WTC11 (cell line): ENCODE results near the gene AP5B1. TPM values are rescaled to one million over a fixed set of nuclear protein-coding genes. Genes with fewer than 3 reads are reported as not detected.

Source experiments
- ATAC-seq: fragments of 200-7000 bp; cut with Tn5 transposase; 2 replicates; pipeline ENCODE4 v1.10.0; 2021; ENCODE audit warnings: mild to moderate bottlenecking, moderate library complexity
- CTCF ChIA-PET: fragments of 300-600 bp; sonication (Branson Sonifier 250); formaldehyde crosslinking; loops from one replicate; lab custom pipeline; 2021; ENCODE audit warnings: antibody characterized with exemption; lab: Charles Lee
- POLR2A ChIA-PET: fragments of 350-600 bp; sonication (Branson Sonifier 250); formaldehyde crosslinking; loops from one replicate; lab custom pipeline; 2021; ENCODE audit warnings: antibody characterized with exemption; lab: Charles Lee
- DNase-seq: peaks from one replicate; pipeline ENCODE4 v3.0.0; 2021; ENCODE audit warnings: low spot score
- H3K27ac Mint-ChIP-seq: 2 replicates; pipeline ENCODE4 v1.8.0; 2021; ENCODE audit warnings: mixed read lengths
- H3K27me3 Mint-ChIP-seq: 2 replicates; pipeline ENCODE4 v1.8.0; 2021; ENCODE audit warnings: low read depth, mild to moderate bottlenecking, moderate library complexity, mixed read lengths
- H3K36me3 Mint-ChIP-seq: 2 replicates; pipeline ENCODE4 v1.8.0; 2021; ENCODE audit warnings: mixed read lengths
- H3K4me1 Mint-ChIP-seq: 2 replicates; pipeline ENCODE4 v1.8.0; 2022; ENCODE audit warnings: mixed read lengths
- H3K4me3 Mint-ChIP-seq: 2 replicates; pipeline ENCODE4 v1.8.0; 2021; ENCODE audit warnings: mild to moderate bottlenecking, moderate library complexity, mixed read lengths
- H3K9me3 Mint-ChIP-seq: 2 replicates; pipeline ENCODE4 v1.8.0; 2021; ENCODE audit warnings: mixed read lengths
- ATF1 ChIP-seq: sonication (generic); formaldehyde crosslinking; IDR thresholded peaks from 2 replicates; pipeline ENCODE4 v1.8.1; 2023; ENCODE audit warnings: mild to moderate bottlenecking, moderate library complexity, missing genetic modification reagents
- ESRRA ChIP-seq: sonication (generic); formaldehyde crosslinking; IDR thresholded peaks from 2 replicates; pipeline ENCODE4 v1.8.1; 2022; ENCODE audit warnings: mild to moderate bottlenecking, missing genetic modification reagents, borderline replicate concordance
- GABPB1 ChIP-seq: sonication (generic); formaldehyde crosslinking; IDR thresholded peaks from 2 replicates; pipeline ENCODE4 v1.8.1; 2023; ENCODE audit warnings: mild to moderate bottlenecking, missing genetic modification reagents
- MXD4 ChIP-seq: fragments of 250-450 bp; sonication (Bioruptor Pico); IDR thresholded peaks from 2 replicates; pipeline ENCODE4 v1.8.0; 2021; ENCODE audit warnings: mild to moderate bottlenecking, moderate library complexity, borderline replicate concordance
- SMAD3 ChIP-seq: sonication (generic); formaldehyde crosslinking; IDR thresholded peaks from 2 replicates; pipeline ENCODE4 v1.8.0; 2022; ENCODE audit warnings: missing genetic modification reagents, mild to moderate bottlenecking, borderline replicate concordance
- ZBTB21 ChIP-seq: sonication (generic); formaldehyde crosslinking; IDR thresholded peaks from 2 replicates; pipeline ENCODE4 v1.8.1; 2023; ENCODE audit warnings: mild to moderate bottlenecking, missing genetic modification reagents, borderline replicate concordance
- total RNA-seq: library from RNA; stranded (reverse); gene quantifications from 3 replicates; pipeline ENCODE4 v1.2.3, GENCODE V29; 2021
- TF ChIP-seq, protein P1 (sequence below): sonication (generic); formaldehyde crosslinking; IDR thresholded peaks from 2 replicates; pipeline ENCODE4 v1.8.0; 2022; ENCODE audit warnings: mild to moderate bottlenecking, missing genetic modification reagents
- TF ChIP-seq, protein P2 (sequence below): sonication (generic); formaldehyde crosslinking; IDR thresholded peaks from 2 replicates; pipeline ENCODE4 v1.8.1; 2023; ENCODE audit warnings: mild to moderate bottlenecking, missing genetic modification reagents, borderline replicate concordance
- TF ChIP-seq, protein P3 (sequence below): fragments of 250-450 bp; sonication (Bioruptor Pico); IDR thresholded peaks from 2 replicates; pipeline ENCODE4 v2.1.2; 2022; ENCODE audit warnings: mild to moderate bottlenecking, moderate library complexity
- TF ChIP-seq, protein P4 (sequence below): sonication (generic); formaldehyde crosslinking; IDR thresholded peaks from 2 replicates; pipeline ENCODE4 v1.8.1; 2022; ENCODE audit warnings: low read depth, mild to moderate bottlenecking, moderate library complexity, missing genetic modification reagents, borderline replicate concordance
- TF ChIP-seq, protein P5 (sequence below): fragments of 200-600 bp; IDR thresholded peaks from 2 replicates; pipeline ENCODE4 v1.8.0; 2022; ENCODE audit warnings: antibody characterized with exemption

Gene AP5B1
- total RNA-seq, 1 experiment from 2014 or later: 17.2 TPM

DNA sequence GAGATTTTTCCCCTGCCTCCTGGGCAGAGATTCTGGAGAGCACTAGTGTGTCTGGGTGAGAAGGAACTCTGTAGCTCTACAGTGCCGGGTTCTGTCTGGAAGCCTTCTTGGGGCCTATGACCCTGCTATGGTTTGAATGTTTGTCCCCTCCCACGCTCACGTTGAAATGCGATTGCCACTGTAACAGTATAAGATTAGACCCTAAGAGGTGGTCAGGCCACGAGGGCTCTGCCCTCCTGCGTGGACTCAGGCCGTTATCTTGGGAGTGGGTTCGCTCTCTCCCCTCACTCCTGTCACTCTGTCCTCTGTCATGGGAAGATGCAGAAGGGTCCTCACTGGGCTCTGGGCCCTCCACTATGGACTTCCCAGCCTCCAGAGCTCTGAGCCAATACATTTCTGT is 3.5 kb downstream of the AP5B1 start (continued):
- TF ChIP-seq, protein P1, sequence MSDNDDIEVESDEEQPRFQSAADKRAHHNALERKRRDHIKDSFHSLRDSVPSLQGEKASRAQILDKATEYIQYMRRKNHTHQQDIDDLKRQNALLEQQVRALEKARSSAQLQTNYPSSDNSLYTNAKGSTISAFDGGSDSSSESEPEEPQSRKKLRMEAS (CRISPR knock-in tag): no peak
- TF ChIP-seq ATF1 (no peak), ZBTB21 (CRISPR knock-in tag) (no peak), SMAD3 (CRISPR knock-in tag) (no peak), ESRRA (CRISPR knock-in tag) (no peak)
- TF ChIP-seq, protein P2, sequence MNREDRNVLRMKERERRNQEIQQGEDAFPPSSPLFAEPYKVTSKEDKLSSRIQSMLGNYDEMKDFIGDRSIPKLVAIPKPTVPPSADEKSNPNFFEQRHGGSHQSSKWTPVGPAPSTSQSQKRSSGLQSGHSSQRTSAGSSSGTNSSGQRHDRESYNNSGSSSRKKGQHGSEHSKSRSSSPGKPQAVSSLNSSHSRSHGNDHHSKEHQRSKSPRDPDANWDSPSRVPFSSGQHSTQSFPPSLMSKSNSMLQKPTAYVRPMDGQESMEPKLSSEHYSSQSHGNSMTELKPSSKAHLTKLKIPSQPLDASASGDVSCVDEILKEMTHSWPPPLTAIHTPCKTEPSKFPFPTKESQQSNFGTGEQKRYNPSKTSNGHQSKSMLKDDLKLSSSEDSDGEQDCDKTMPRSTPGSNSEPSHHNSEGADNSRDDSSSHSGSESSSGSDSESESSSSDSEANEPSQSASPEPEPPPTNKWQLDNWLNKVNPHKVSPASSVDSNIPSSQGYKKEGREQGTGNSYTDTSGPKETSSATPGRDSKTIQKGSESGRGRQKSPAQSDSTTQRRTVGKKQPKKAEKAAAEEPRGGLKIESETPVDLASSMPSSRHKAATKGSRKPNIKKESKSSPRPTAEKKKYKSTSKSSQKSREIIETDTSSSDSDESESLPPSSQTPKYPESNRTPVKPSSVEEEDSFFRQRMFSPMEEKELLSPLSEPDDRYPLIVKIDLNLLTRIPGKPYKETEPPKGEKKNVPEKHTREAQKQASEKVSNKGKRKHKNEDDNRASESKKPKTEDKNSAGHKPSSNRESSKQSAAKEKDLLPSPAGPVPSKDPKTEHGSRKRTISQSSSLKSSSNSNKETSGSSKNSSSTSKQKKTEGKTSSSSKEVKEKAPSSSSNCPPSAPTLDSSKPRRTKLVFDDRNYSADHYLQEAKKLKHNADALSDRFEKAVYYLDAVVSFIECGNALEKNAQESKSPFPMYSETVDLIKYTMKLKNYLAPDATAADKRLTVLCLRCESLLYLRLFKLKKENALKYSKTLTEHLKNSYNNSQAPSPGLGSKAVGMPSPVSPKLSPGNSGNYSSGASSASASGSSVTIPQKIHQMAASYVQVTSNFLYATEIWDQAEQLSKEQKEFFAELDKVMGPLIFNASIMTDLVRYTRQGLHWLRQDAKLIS (CRISPR knock-in tag): no peak
- TF ChIP-seq, protein P3, sequence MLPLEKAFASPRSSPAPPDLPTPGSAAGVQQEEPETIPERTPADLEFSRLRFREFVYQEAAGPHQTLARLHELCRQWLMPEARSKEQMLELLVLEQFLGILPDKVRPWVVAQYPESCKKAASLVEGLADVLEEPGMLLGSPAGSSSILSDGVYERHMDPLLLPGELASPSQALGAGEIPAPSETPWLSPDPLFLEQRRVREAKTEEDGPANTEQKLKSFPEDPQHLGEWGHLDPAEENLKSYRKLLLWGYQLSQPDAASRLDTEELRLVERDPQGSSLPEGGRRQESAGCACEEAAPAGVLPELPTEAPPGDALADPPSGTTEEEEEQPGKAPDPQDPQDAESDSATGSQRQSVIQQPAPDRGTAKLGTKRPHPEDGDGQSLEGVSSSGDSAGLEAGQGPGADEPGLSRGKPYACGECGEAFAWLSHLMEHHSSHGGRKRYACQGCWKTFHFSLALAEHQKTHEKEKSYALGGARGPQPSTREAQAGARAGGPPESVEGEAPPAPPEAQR (CRISPR knock-in tag): no peak
- TF ChIP-seq, protein P4, sequence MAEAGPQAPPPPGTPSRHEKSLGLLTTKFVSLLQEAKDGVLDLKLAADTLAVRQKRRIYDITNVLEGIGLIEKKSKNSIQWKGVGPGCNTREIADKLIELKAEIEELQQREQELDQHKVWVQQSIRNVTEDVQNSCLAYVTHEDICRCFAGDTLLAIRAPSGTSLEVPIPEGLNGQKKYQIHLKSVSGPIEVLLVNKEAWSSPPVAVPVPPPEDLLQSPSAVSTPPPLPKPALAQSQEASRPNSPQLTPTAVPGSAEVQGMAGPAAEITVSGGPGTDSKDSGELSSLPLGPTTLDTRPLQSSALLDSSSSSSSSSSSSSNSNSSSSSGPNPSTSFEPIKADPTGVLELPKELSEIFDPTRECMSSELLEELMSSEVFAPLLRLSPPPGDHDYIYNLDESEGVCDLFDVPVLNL: no peak

DNA sequence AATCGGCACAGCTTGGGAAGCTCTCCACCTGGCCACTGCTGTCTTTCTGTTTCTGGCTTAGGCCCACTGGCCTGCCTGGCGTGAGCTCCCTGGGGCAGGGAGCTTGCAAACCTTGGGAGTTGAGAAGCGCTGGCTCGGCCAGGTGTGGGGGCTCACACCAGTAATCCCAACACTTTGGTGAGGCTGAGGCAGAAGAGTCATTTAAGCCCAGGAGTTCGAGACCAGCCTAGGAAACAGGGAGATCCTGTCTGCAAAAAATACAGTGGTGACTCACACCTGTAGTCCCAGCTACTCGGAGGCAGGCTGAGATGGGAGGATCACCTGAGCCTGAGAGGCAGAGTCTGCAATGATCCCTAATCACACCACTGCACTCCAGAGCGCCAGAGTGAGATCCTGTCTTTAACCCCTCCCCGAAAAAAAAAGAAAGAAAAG is 4.0 kb downstream of the AP5B1 start:
- H3K9me3 Mint-ChIP-seq: no peaks in the 10 kb centered on the region
- H3K4me3 Mint-ChIP-seq: no peak overlapping the region
- H3K27me3 Mint-ChIP-seq: peaks cover 3% of the 10 kb centered on the region
- ATAC-seq: no peak
- TF ChIP-seq, protein P5, sequence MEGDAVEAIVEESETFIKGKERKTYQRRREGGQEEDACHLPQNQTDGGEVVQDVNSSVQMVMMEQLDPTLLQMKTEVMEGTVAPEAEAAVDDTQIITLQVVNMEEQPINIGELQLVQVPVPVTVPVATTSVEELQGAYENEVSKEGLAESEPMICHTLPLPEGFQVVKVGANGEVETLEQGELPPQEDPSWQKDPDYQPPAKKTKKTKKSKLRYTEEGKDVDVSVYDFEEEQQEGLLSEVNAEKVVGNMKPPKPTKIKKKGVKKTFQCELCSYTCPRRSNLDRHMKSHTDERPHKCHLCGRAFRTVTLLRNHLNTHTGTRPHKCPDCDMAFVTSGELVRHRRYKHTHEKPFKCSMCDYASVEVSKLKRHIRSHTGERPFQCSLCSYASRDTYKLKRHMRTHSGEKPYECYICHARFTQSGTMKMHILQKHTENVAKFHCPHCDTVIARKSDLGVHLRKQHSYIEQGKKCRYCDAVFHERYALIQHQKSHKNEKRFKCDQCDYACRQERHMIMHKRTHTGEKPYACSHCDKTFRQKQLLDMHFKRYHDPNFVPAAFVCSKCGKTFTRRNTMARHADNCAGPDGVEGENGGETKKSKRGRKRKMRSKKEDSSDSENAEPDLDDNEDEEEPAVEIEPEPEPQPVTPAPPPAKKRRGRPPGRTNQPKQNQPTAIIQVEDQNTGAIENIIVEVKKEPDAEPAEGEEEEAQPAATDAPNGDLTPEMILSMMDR: no peak
- TF ChIP-seq, all 79 proteins: peak for 0
- H3K36me3 Mint-ChIP-seq: no peaks in the 10 kb centered on the region
- ChIA-PET CTCF (interaction anchor here (0.7 to 1.1 kb wide), 5 partner anchors 25 to 108 kb away, joined by 3 read pairs; partner anchors contain the start of gene MUS81), POLR2A (no interaction called here)
- no peak for DNase-seq
- no peaks in the 10 kb centered on the region; the same call in 1 of the 2 replicates for H3K4me1 Mint-ChIP-seq
- H3K27ac Mint-ChIP-seq: no peak overlapping the region

DNA sequence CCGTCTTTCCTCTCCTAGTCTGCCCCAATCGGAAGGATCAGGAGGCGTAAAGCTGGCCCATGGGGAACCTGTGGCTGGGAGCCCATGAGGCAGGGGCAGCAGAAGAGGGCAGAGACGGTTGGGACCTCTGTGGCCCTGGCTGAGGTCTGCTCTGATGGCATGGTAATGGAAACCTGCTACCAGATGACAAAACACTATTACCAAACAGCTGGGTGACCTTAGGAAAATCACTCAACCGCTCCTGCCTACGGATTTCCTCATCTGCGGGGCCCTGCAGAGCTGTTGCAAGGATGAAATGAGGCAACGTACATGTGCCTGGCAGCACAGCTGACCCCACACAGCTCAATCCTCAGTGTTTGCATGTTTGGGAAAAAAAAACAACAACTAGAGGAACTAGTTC is 4.6 kb downstream of the AP5B1 start:
- ATAC-seq (no peak), DNase-seq (no peak)
- no peaks in the 10 kb centered on the region for H3K36me3 Mint-ChIP-seq
- H3K4me1 Mint-ChIP-seq: no peaks in the 10 kb centered on the region
- H3K4me3 Mint-ChIP-seq: no peak overlapping the region
- ChIA-PET POLR2A (interaction anchor here (0.8 kb wide), 1 partner anchor 13 kb away, joined by 3 read pairs; no protein-coding TSS in a partner anchor), CTCF (interaction anchor here (0.7 to 1.9 kb wide), 6 partner anchors 25 to 138 kb away, joined by 3 to 6 read pairs (median 3); partner anchors contain the start of genes FIBP and SIPA1)
- no peaks in the 10 kb centered on the region for H3K27me3 Mint-ChIP-seq
- TF ChIP-seq GABPB1 (CRISPR knock-in tag) (peak; percentile 46; the same call in 1 of the 2 replicates), MXD4 (CRISPR knock-in tag) (no peak)
- H3K27ac Mint-ChIP-seq: no peak overlapping the region
- no peaks in the 10 kb centered on the region for H3K9me3 Mint-ChIP-seq
